Smooth muscle cell (in vitro differentiated cells): Measurements from ENCODE around the gene FUT8. TPM values are rescaled to one million over a fixed set of nuclear protein-coding genes. Genes with fewer than 3 reads are reported as not detected.

ENCODE experiments used
- DNase-seq: peaks from one replicate; lab custom pipeline; 2025; ENCODE audit not compliant: unreplicated experiment; lab: John Stamatoyannopoulos, UW
- H2AFZ ChIP-seq: fragments of 200-600 bp; sonication (generic); 2 replicates; pipeline ENCODE4 v1.6.0; 2016; ENCODE audit warnings: antibody characterized with exemption, low read depth, mild to moderate bottlenecking
- H3F3A ChIP-seq: fragments of 200-600 bp; sonication (generic); 2 replicates; pipeline ENCODE4 v1.6.0; 2017; ENCODE audit warnings: antibody characterized with exemption, low read depth
- H3K27ac ChIP-seq: fragments of 200-600 bp; sonication (generic); 2 replicates; pipeline ENCODE4 v1.5.1; 2016; ENCODE audit warnings: low read depth, mild to moderate bottlenecking
- H3K27me3 ChIP-seq: fragments of 200-600 bp; sonication (generic); 2 replicates; pipeline ENCODE4 v1.6.1; 2016; ENCODE audit warnings: low read depth, mild to moderate bottlenecking
- H3K36me3 ChIP-seq: fragments of 200-600 bp; sonication (generic); 2 replicates; pipeline ENCODE4 v1.5.1; 2016; ENCODE audit warnings: low read depth
- H3K4me1 ChIP-seq: fragments of 200-600 bp; sonication (generic); 2 replicates; pipeline ENCODE4 v1.5.1; 2016; ENCODE audit warnings: low read depth
- H3K4me2 ChIP-seq: fragments of 200-600 bp; sonication (generic); 2 replicates; pipeline ENCODE4 v1.6.0; 2016; ENCODE audit warnings: mild to moderate bottlenecking
- H3K4me3 ChIP-seq: fragments of 200-600 bp; sonication (generic); 2 replicates; pipeline ENCODE4 v1.5.1; 2016; ENCODE audit warnings: mild to moderate bottlenecking
- H3K79me2 ChIP-seq: fragments of 200-600 bp; sonication (generic); 2 replicates; pipeline ENCODE4 v1.6.0; 2016; ENCODE audit warnings: low read depth, mild to moderate bottlenecking
- H3K9ac ChIP-seq: fragments of 200-600 bp; sonication (generic); 2 replicates; pipeline ENCODE4 v1.6.0; 2016; ENCODE audit warnings: low read depth
- H3K9me3 ChIP-seq: fragments of 200-600 bp; sonication (generic); replicated peaks from 2 replicates; pipeline ENCODE4 v1.5.1; 2016; ENCODE audit warnings: low read depth
- H4K20me1 ChIP-seq: fragments of 200-600 bp; sonication (generic); 2 replicates; pipeline ENCODE4 v1.6.0; 2016; ENCODE audit warnings: low read depth
- WGBS: methylation state at CpG from one replicate; pipeline ENCODE4 v1.1.7; 2016; ENCODE audit warnings: low lambda C conversion rate; 5-methylcytosine and 5-hydroxymethylcytosine counted together
- polyA plus RNA-seq: library from polyadenylated mRNA; unstranded; fragments of >200 nt; fragmentation: Nextera tagmentation; extraction: Ambion mirVana; gene quantifications from 2 replicates; pipeline ENCODE4 v1.2.1, GENCODE V29; 2016
- total RNA-seq: library from RNA; depleted of rRNA; stranded (reverse); fragments of >200 nt; gene quantifications from 2 replicates; pipeline ENCODE4 v1.2.3, GENCODE V29; 2014
- TF ChIP-seq, protein P1 (sequence below): fragments of 200-600 bp; sonication (generic); IDR thresholded peaks from 2 replicates; pipeline ENCODE4 v1.5.1; 2017; ENCODE audit warnings: borderline replicate concordance, mild to moderate bottlenecking, antibody characterized with exemption; ENCODE audit not compliant: insufficient read depth, poor library complexity, severe bottlenecking

The FUT8 gene
- total and polyA plus RNA-seq, 2 experiments from 2014 or later, result 12.8 to 50.2 TPM

DNA sequence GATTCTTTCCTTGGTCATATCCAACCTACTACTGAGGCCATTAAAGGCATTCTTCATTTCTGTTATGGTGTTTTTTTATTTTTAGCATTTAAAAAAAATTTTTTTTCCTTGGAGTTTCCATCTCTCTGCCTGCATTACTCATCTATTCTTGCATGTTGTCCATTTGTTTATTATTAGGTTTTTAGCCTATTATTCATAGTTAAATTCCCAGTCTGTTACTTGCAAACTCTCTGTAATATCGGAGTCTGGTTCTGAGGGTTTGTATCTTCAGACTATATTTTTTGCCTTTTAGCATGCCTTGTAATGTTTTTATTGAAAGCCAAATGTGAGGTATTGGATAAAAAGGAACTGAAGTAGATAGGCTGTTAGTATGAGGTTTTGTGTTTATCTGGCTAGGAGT lies 284.3 kb downstream of the FUT8 start:
- H3K9ac ChIP-seq, result no peak overlapping the region
- H3K36me3 ChIP-seq, result no peaks in the 10 kb centered on the region
- WGBS, result 80% methylated on average over 1 of the region's 1 CpG
- H4K20me1 ChIP-seq, result no peaks in the 10 kb centered on the region
- H3K4me1 ChIP-seq, result no peaks in the 10 kb centered on the region
- H3K27ac ChIP-seq, result peak overlapping the region; percentile 12
- H3K79me2 ChIP-seq, result no peaks in the 10 kb centered on the region
- no peak for DNase-seq
- H3K9me3 ChIP-seq, result no peaks in the 10 kb centered on the region
- no peaks in the 10 kb centered on the region for H3K27me3 ChIP-seq
- H3K4me3 ChIP-seq, result no peak overlapping the region
- TF ChIP-seq, protein P1, sequence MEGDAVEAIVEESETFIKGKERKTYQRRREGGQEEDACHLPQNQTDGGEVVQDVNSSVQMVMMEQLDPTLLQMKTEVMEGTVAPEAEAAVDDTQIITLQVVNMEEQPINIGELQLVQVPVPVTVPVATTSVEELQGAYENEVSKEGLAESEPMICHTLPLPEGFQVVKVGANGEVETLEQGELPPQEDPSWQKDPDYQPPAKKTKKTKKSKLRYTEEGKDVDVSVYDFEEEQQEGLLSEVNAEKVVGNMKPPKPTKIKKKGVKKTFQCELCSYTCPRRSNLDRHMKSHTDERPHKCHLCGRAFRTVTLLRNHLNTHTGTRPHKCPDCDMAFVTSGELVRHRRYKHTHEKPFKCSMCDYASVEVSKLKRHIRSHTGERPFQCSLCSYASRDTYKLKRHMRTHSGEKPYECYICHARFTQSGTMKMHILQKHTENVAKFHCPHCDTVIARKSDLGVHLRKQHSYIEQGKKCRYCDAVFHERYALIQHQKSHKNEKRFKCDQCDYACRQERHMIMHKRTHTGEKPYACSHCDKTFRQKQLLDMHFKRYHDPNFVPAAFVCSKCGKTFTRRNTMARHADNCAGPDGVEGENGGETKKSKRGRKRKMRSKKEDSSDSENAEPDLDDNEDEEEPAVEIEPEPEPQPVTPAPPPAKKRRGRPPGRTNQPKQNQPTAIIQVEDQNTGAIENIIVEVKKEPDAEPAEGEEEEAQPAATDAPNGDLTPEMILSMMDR, result no peak
- no peak overlapping the region for H3K4me2 ChIP-seq
- H2AFZ ChIP-seq, result no peak overlapping the region
- no peaks in the 10 kb centered on the region for H3F3A ChIP-seq

DNA sequence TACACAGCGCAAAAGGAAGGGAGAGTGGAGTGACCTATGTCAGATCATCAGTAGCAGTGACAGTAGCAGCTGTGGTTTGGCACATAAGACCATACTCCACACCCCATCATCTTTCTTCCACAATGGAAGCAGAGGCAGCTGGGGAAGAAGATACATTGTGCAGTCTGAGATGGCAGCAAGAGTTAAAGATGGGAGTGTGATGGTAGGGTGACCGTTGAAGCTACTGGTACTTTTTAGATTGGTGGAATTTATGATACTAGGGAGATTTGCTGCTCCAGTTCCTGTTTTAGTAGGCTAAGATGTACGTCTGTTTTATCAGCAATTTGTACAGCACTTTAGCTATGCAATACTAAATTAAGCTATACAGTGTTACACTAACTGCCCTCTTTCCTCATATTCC lies 291.0 kb downstream of the FUT8 start:
- H3K36me3 ChIP-seq, result no peaks in the 10 kb centered on the region
- H2AFZ ChIP-seq, result peak overlapping the region; percentile 11
- H3K4me2 ChIP-seq, result peak overlapping the region; percentile 77
- H3K9ac ChIP-seq, result no peak overlapping the region
- H3K4me1 ChIP-seq, result peaks cover 16% of the 10 kb centered on the region
- H3K9me3 ChIP-seq, result no peaks in the 10 kb centered on the region
- H3K4me3 ChIP-seq, result no peak overlapping the region
- DNase-seq, result no peak
- H4K20me1 ChIP-seq, result no peaks in the 10 kb centered on the region
- H3K27me3 ChIP-seq, result no peaks in the 10 kb centered on the region
- TF ChIP-seq, protein P1, result no peak
- peak overlapping the region; percentile 93 for H3K27ac ChIP-seq
- H3F3A ChIP-seq, result peaks cover 7% of the 10 kb centered on the region
- WGBS, result 41% methylated on average over 3 of the region's 3 CpGs
- H3K79me2 ChIP-seq, result no peaks in the 10 kb centered on the region

DNA sequence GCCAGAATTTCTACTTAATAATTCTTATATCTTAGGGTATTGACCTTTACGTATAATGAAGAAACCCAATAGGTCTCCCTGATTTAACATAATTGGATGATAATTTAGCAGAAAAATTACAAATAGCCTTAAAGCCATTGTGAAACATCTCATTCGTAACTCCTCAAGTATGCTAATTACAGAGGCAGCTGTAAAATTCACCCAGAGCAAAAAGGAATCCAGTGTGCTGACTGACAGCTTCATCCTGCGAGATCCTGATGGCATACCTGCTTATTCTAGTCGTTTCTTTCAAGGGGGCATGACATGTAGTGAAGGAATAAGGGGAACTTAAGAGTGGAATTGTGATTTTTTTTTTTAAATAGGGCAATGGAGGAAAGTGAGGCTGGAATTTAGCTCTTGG lies 291.5 kb downstream of the FUT8 start:
- H3K79me2 ChIP-seq, result no peaks in the 10 kb centered on the region
- TF ChIP-seq, protein P1, result no peak
- peaks cover 16% of the 10 kb centered on the region for H3K4me1 ChIP-seq
- H3K27ac ChIP-seq, result peak overlapping the region; percentile 93
- H3F3A ChIP-seq, result peaks cover 7% of the 10 kb centered on the region
- 27% methylated on average over 4 of the region's 4 CpGs for WGBS
- H3K4me3 ChIP-seq, result no peak overlapping the region
- H3K36me3 ChIP-seq, result no peaks in the 10 kb centered on the region
- no peak for DNase-seq
- H3K4me2 ChIP-seq, result peak overlapping the region; percentile 77
- H2AFZ ChIP-seq, result peak overlapping the region; percentile 11
- no peaks in the 10 kb centered on the region for H4K20me1 ChIP-seq
- H3K27me3 ChIP-seq, result no peaks in the 10 kb centered on the region
- H3K9ac ChIP-seq, result peak overlapping the region; percentile 69
- no peaks in the 10 kb centered on the region for H3K9me3 ChIP-seq

DNA sequence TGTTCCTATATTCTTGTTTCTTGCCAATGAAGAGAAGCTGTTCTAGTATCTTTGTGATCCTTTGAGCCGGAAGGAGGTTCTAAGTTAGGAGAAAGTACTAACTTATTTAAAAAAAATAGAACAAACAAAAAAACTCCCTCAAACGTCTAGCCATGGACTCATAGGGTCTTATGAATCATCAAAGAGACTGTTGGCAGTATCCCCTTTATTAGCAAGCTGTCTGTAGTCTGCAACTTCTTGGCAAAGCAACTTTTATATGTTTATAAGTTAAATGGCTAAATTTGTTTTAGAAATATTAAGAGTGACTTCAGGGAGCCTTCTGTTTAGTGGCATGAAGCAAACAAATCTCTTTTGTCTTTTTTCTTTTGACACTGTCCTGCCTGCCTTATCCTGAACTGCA lies 291.9 kb downstream of the FUT8 start:
- Histone ChIP-seq H3K27me3 (no peaks in the 10 kb centered on the region), H3F3A (peaks cover 7% of the 10 kb centered on the region), H3K9ac (peak overlapping the region; percentile 69), H4K20me1 (no peaks in the 10 kb centered on the region), H3K27ac (peak overlapping the region; percentile 93), H2AFZ (peak overlapping the region; percentile 11), H3K36me3 (no peaks in the 10 kb centered on the region), H3K79me2 (no peaks in the 10 kb centered on the region), H3K9me3 (no peaks in the 10 kb centered on the region), H3K4me2 (peak overlapping the region; percentile 77), H3K4me1 (peaks cover 16% of the 10 kb centered on the region), H3K4me3 (no peak overlapping the region)
- TF ChIP-seq, protein P1, result no peak
- no peak for DNase-seq
- WGBS, result 34% methylated on average over 2 of the region's 2 CpGs
